H1 (cell line): ENCODE results near the gene INPP4A. TPM values are rescaled to one million over a fixed set of nuclear protein-coding genes. Genes with fewer than 3 reads are reported as not detected.

Experiments
- CTCF ChIA-PET: fragments of 300-600 bp; sonication (Branson Sonifier 250); formaldehyde crosslinking; loops from one replicate; lab custom pipeline; 2021; ENCODE audit not compliant: partially characterized antibody; lab: Charles Lee
- POLR2A ChIA-PET: fragments of 300-600 bp; sonication (Branson Sonifier 250); formaldehyde crosslinking; loops from one replicate; lab custom pipeline; 2021; ENCODE audit warnings: inconsistent platforms; ENCODE audit not compliant: partially characterized antibody; lab: Charles Lee
- DNase-seq, 2 experiments: peaks; one replicate each; pipeline versions ENCODE4 v3.0.0 to v3.0.0-alpha.2; 2010 to 2022; ENCODE audit warnings: low spot score in 2 of 2, low read depth in 1 of 2, mixed read lengths in 1 of 2
- FAIRE-seq: peaks from 2 replicates; lab custom pipeline; 2011; peaks lifted over from hg19 to GRCh38; lab: Jason Lieb, UNC
- H2AFZ ChIP-seq: 2 replicates; pipeline ENCODE4 v1.8.1; 2012; ENCODE audit warnings: low read length, inconsistent platforms
- H2AK5ac ChIP-seq: 2 replicates; pipeline ENCODE4 v1.6.1; 2013; ENCODE audit warnings: low read depth, low read length
- H2BK120ac ChIP-seq: replicated peaks from 2 replicates; pipeline ENCODE3; 2013; ENCODE audit warnings: low read depth, low read length, inconsistent platforms
- H2BK12ac ChIP-seq: 2 replicates; pipeline ENCODE4 v1.6.1; 2013; ENCODE audit warnings: low read depth, low read length
- H2BK15ac ChIP-seq: 2 replicates; pipeline ENCODE4 v1.6.1; 2013; ENCODE audit warnings: low read length
- H2BK20ac ChIP-seq: 2 replicates; pipeline ENCODE4 v1.6.1; 2013; ENCODE audit warnings: low read length
- H2BK5ac ChIP-seq: 2 replicates; pipeline ENCODE4 v1.6.1; 2013; ENCODE audit warnings: low read depth, low read length
- H3K14ac ChIP-seq: 2 replicates; pipeline ENCODE4 v1.6.1; 2013; ENCODE audit warnings: inconsistent platforms; ENCODE audit not compliant: insufficient read length
- H3K18ac ChIP-seq: 2 replicates; pipeline ENCODE4 v1.6.1; 2013; ENCODE audit warnings: low read length; ENCODE audit errors: extremely low read depth
- H3K23ac ChIP-seq: 2 replicates; pipeline ENCODE4 v1.6.1; 2013; ENCODE audit warnings: inconsistent platforms; ENCODE audit not compliant: insufficient read length
- H3K23me2 ChIP-seq: 2 replicates; pipeline ENCODE4 v1.6.1; 2013; ENCODE audit warnings: low read depth, low read length
- H3K27ac ChIP-seq: 2 replicates; pipeline ENCODE4 v1.6.1; 2011; ENCODE audit warnings: low read depth, low read length, inconsistent platforms
- H3K27me3 ChIP-seq, 4 experiments: replicated peaks in 1 of 4; 1 replicate in 1 of 4; 2 replicates in 3 of 4; pipeline versions ENCODE4 v1.6.1 to v1.8.1; 2011 to 2013; ENCODE audit warnings: low read length in 3 of 4, mild to moderate bottlenecking in 3 of 4, inconsistent platforms in 2 of 4, mixed read lengths in 2 of 4, moderate library complexity in 1 of 4; ENCODE audit not compliant: control insufficient read depth in 3 of 4, insufficient read depth in 3 of 4; ENCODE audit errors: extremely low read depth in 1 of 4
- H3K36me3 ChIP-seq, 4 experiments: 2 replicates each; pipeline versions ENCODE4 v1.6.1 to v1.8.1; 2011 to 2013; ENCODE audit warnings: mild to moderate bottlenecking in 4 of 4, low read length in 3 of 4, moderate library complexity in 2 of 4, control low read depth in 1 of 4, inconsistent platforms in 1 of 4; ENCODE audit not compliant: insufficient read depth in 4 of 4, control insufficient read depth in 2 of 4
- H3K4ac ChIP-seq: replicated peaks from 2 replicates; pipeline ENCODE3; 2013; ENCODE audit warnings: low read length, low read depth, mixed read lengths, inconsistent platforms; ENCODE audit not compliant: insufficient read length
- H3K4me1 ChIP-seq, 4 experiments: replicated peaks in 1 of 4; 1 replicate in 1 of 4; 2 replicates in 3 of 4; pipeline versions ENCODE4 v1.6.1 to v1.8.1; 2011 to 2013; ENCODE audit warnings: low read length in 3 of 4, inconsistent platforms in 2 of 4, mixed read lengths in 1 of 4; ENCODE audit not compliant: insufficient read depth in 4 of 4, control insufficient read depth in 3 of 4
- H3K4me2 ChIP-seq, 2 experiments: 2 replicates each; pipeline versions ENCODE4 v1.6.1 to v1.8.1; 2011 to 2013; ENCODE audit warnings: low read depth in 2 of 2, low read length in 2 of 2, control low read depth in 1 of 2, inconsistent platforms in 1 of 2, mild to moderate bottlenecking in 1 of 2; ENCODE audit not compliant: insufficient read depth in 1 of 2
- H3K4me3 ChIP-seq, 4 experiments: fragments of 200-600, 300-600 bp in 1 of 4; sonication (generic), shearing (Covaris generic), sonication (Bioruptor Twin) in 1 of 4; 2 replicates each; pipeline versions ENCODE4 v1.5.1 to v1.8.1; 2011 to 2016; ENCODE audit warnings: low read length in 4 of 4, low read depth in 3 of 4, control low read depth in 2 of 4, inconsistent platforms in 2 of 4, mild to moderate bottlenecking in 2 of 4, mixed read lengths in 1 of 4, moderate library complexity in 1 of 4; ENCODE audit not compliant: insufficient read depth in 2 of 4; ENCODE audit errors: extremely low read depth in 1 of 4
- H3K56ac ChIP-seq: replicated peaks from 2 replicates; pipeline ENCODE3; 2013; ENCODE audit warnings: low read depth, mild to moderate bottlenecking, mixed read lengths, low read length, inconsistent platforms; ENCODE audit not compliant: insufficient read length
- H3K79me1 ChIP-seq: 2 replicates; pipeline ENCODE4 v1.6.1; 2013; ENCODE audit warnings: low read depth, low read length, control low read depth
- H3K79me2 ChIP-seq, 2 experiments: 2 replicates each; pipeline versions ENCODE4 v1.6.1 to v1.8.1; 2012 to 2013; ENCODE audit warnings: low read length in 2 of 2, mild to moderate bottlenecking in 2 of 2, inconsistent platforms in 1 of 2; ENCODE audit not compliant: insufficient read depth in 2 of 2, control insufficient read depth in 1 of 2
- H3K9ac ChIP-seq, 4 experiments: replicated peaks in 1 of 4; 1 replicate in 1 of 4; 2 replicates in 3 of 4; pipeline versions ENCODE4 v1.6.1 to v1.8.1; 2011 to 2013; ENCODE audit warnings: low read depth in 3 of 4, low read length in 3 of 4, control low read depth in 2 of 4, mild to moderate bottlenecking in 2 of 4, moderate library complexity in 2 of 4, inconsistent platforms in 1 of 4; ENCODE audit errors: extremely low read depth in 1 of 4
- H3K9me3 ChIP-seq, 2 experiments: 2 replicates each; pipeline versions ENCODE4 v1.6.1 to v1.8.1; 2012 to 2013; ENCODE audit warnings: mild to moderate bottlenecking in 2 of 2, moderate library complexity in 2 of 2, control low read depth in 1 of 2, inconsistent platforms in 1 of 2, low read depth in 1 of 2, low read length in 1 of 2, mixed read lengths in 1 of 2; ENCODE audit not compliant: insufficient read depth in 2 of 2
- H4K20me1 ChIP-seq, 2 experiments: replicated peaks in 1 of 2; 2 replicates each; pipeline versions ENCODE3 to v1.8.1; 2011 to 2013; ENCODE audit warnings: inconsistent platforms in 2 of 2, low read length in 2 of 2, mild to moderate bottlenecking in 1 of 2; ENCODE audit not compliant: insufficient read depth in 2 of 2, control insufficient read depth in 1 of 2
- H4K5ac ChIP-seq: 2 replicates; pipeline ENCODE4 v1.6.1; 2013; ENCODE audit warnings: low read length, low read depth, mixed read lengths, inconsistent platforms; ENCODE audit not compliant: insufficient read length
- H4K8ac ChIP-seq: 2 replicates; pipeline ENCODE4 v1.8.0; 2013; ENCODE audit warnings: mild to moderate bottlenecking, moderate library complexity, low read length, inconsistent platforms; ENCODE audit not compliant: insufficient read depth; ENCODE audit errors: extremely low read depth
- H4K91ac ChIP-seq: replicated peaks from 2 replicates; pipeline ENCODE3; 2013; ENCODE audit warnings: low read length, mixed read lengths, inconsistent platforms; ENCODE audit not compliant: insufficient read length
- BCL11A ChIP-seq, 2 experiments: IDR thresholded peaks; one replicate each; pipeline ENCODE4 v1.6.1; 2011; ENCODE audit warnings: low read depth in 2 of 2, low read length in 2 of 2, mild to moderate bottlenecking in 2 of 2
- CBX5 ChIP-seq: fragments of 300-800, 300-1000 bp; sonication (generic); IDR thresholded peaks from 2 replicates; pipeline ENCODE4 v1.7.1; 2016; ENCODE audit warnings: antibody characterized with exemption, low read length, low read depth
- CREB1 ChIP-seq: IDR thresholded peaks from 2 replicates; pipeline ENCODE4 v1.6.1; 2012; ENCODE audit warnings: inconsistent platforms
- CTBP2 ChIP-seq: IDR thresholded peaks from 2 replicates; pipeline ENCODE4 v1.7.0; 2011; ENCODE audit warnings: borderline replicate concordance, mild to moderate bottlenecking, moderate library complexity, mixed read lengths, low read length; ENCODE audit not compliant: insufficient read depth, insufficient read length
- EZH2 ChIP-seq: fragments of 200-600 bp; sonication (generic); IDR thresholded peaks from 2 replicates; pipeline ENCODE4 v1.7.1; 2012; ENCODE audit warnings: low read depth, mild to moderate bottlenecking, moderate library complexity, low read length, inconsistent platforms; ENCODE audit not compliant: severe bottlenecking
- GTF2F1 ChIP-seq: IDR thresholded peaks from 2 replicates; pipeline ENCODE4 v1.6.1; 2012; ENCODE audit warnings: low read depth, low read length, improper control_type of control experiment, borderline replicate concordance
- HDAC2 ChIP-seq, 2 experiments: fragments of 300-600 bp in 1 of 2; sonication (generic) in 1 of 2; IDR thresholded peaks; 2 replicates each; pipeline ENCODE4 v1.6.1; 2011 to 2012; ENCODE audit warnings: low read depth in 2 of 2, low read length in 2 of 2, mild to moderate bottlenecking in 2 of 2, moderate library complexity in 2 of 2, borderline replicate concordance in 1 of 2, inconsistent platforms in 1 of 2
- JUND ChIP-seq: IDR thresholded peaks from 2 replicates; pipeline ENCODE4 v1.6.1; 2011; ENCODE audit warnings: mild to moderate bottlenecking, improper control_type of control experiment, low read length
- RFX5 ChIP-seq: IDR thresholded peaks from 2 replicates; pipeline ENCODE4 v1.6.1; 2011; ENCODE audit warnings: low read depth, low read length, improper control_type of control experiment, borderline replicate concordance
- SP4 ChIP-seq: IDR thresholded peaks from 2 replicates; pipeline ENCODE4 v1.6.1; 2012; ENCODE audit warnings: low read length, inconsistent platforms
- SUZ12 ChIP-seq: fragments of 200-600 bp; sonication (generic); IDR thresholded peaks from 2 replicates; pipeline ENCODE4 v1.6.1; 2012; ENCODE audit warnings: mild to moderate bottlenecking, inconsistent platforms, low read length, moderate library complexity, mixed read lengths
- TEAD4 ChIP-seq: IDR thresholded peaks from 2 replicates; pipeline ENCODE4 v1.6.1; 2012; ENCODE audit warnings: low read depth, low read length, inconsistent platforms, mixed read lengths
- WGBS, 2 experiments: shearing (Covaris generic) in 1 of 2; methylation state at CpG; one replicate each; pipeline versions ENCODE4 v1.1.6 to v1.1.7; 2013 to 2015; ENCODE audit warnings: low lambda C conversion rate in 2 of 2, mixed read lengths in 2 of 2, inconsistent platforms in 1 of 2, low coverage in 1 of 2, missing lambda C conversion rate in 1 of 2; ENCODE audit not compliant: insufficient replicate concordance in 2 of 2, insufficient coverage in 1 of 2, insufficient read length in 1 of 2; ENCODE audit errors: extremely low coverage in 1 of 2, missing lambda C conversion rate in 1 of 2; 5-methylcytosine and 5-hydroxymethylcytosine counted together
- polyA plus RNA-seq, 7 experiments: library from polyadenylated mRNA; depleted of rRNA in 3 of 7; stranded (reverse) in 5 of 7; unstranded in 2 of 7; fragments of >200 nt in 5 of 7; fragments of 200-250 nt in 2 of 7; gene quantifications; 1 replicate in 5 of 7; 2 replicates in 1 of 7; 4 replicates in 1 of 7; pipeline versions ENCODE4 v1.2.1 to v1.2.3, GENCODE V29; 2011 to 2013; ENCODE audit warnings: missing spikeins in 2 of 7, mixed read lengths in 2 of 7
- total RNA-seq: library from RNA; stranded (reverse); fragmentation: NEBNext Ultra II Directional; extraction: Animal tissue kit (Norgen Biotek cat#: 25700); gene quantifications from 2 replicates; pipeline ENCODE4 v1.2.1, GENCODE V29; 2021
- TF ChIP-seq, protein P1 (sequence below): IDR thresholded peaks from 2 replicates; pipeline ENCODE4 v1.6.1; 2011; ENCODE audit warnings: low read length, improper control_type of control experiment

Gene INPP4A
- total and polyA plus RNA-seq, 2 of the 8 experiments (the other 6 are each of a cell fraction or from before 2014, with no cell fraction given), result 25.6 to 34.3 TPM

DNA sequence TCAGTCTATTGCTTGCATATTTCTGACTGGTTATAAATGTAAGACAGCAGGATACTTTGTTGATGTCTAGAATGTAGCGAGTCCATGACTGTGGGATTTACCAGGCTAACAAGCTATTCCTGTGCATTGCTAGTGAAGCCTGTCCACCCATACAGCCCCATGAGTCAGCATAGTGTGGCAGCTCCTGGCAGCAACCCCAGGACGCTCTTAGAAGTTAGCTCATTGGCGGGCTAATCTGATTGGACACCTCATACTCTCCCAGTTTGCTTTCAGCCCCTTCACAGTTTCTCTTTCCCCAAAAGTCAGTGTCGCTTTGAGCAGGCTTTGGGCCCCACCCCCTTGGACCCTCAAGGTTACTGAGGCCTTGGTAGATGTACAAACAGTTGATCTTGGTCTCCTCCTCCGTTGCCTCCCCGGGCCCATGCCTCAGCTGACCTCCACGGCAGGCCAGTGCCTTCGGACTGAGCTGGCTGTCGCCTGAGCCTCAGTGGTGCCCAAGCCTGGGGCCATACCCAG is 115.7 kb downstream of the INPP4A start:
- Histone ChIP-seq H2BK120ac (no peak overlapping the region), H3K4ac (no peak overlapping the region), H2BK15ac (no peak overlapping the region), H3K23ac (no peak overlapping the region), H3K36me3 (peaks cover 7 to 43% (median 31%) of the 10 kb centered on the region in 4 experiments; a peak in 7 of 8 replicates), H3K79me1 (no peaks in the 10 kb centered on the region), H3K56ac (no peak overlapping the region), H3K9ac (no peak overlapping the region), H4K91ac (no peak overlapping the region), H3K23me2 (no peaks in the 10 kb centered on the region), H3K27me3 (no peaks in the 10 kb centered on the region), H3K18ac (no peak overlapping the region), H3K79me2 (no peaks in the 10 kb centered on the region), H3K27ac (no peak overlapping the region), H3K14ac (no peak overlapping the region), H3K4me2 (no peak overlapping the region), H2BK5ac (no peak overlapping the region), H2BK20ac (no peak overlapping the region), H2AFZ (no peak overlapping the region), H3K4me3 (no peak overlapping the region), H3K4me1 (no peaks in the 10 kb centered on the region), H4K20me1 (peaks cover 0 to 4% of the 10 kb centered on the region in 2 experiments), H3K9me3 (no peaks in the 10 kb centered on the region), H4K8ac (no peak overlapping the region), H2AK5ac (no peak overlapping the region), H2BK12ac (no peak overlapping the region), H4K5ac (no peak overlapping the region)
- FAIRE-seq (no peak), DNase-seq (no peak)
- ChIA-PET POLR2A (no interaction called here), CTCF (interaction anchor here (1.8 kb wide), 1 partner anchor 9 kb away, joined by 10 read pairs; no protein-coding TSS in a partner anchor)
- 85% methylated on average over 9 of the region's 9 CpGs; no CpG with 5 or more reads in 1 of the 2 experiments for WGBS, 2 experiments
- TF ChIP-seq, protein P1, sequence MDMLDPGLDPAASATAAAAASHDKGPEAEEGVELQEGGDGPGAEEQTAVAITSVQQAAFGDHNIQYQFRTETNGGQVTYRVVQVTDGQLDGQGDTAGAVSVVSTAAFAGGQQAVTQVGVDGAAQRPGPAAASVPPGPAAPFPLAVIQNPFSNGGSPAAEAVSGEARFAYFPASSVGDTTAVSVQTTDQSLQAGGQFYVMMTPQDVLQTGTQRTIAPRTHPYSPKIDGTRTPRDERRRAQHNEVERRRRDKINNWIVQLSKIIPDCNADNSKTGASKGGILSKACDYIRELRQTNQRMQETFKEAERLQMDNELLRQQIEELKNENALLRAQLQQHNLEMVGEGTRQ, result no peak
- no peak for TF ChIP-seq CTBP2
- TF ChIP-seq RFX5, result no peak
- TF ChIP-seq CBX5, result no peak
- TF ChIP-seq HDAC2 (IDR thresholded peaks at IDR 0.05; ENCODE audit: borderline replicate concordance in 1 of 2, low read depth in 2 of 2, low read length in 2 of 2), result no peak
- TF ChIP-seq CREB1, result no peak
- TF ChIP-seq GTF2F1, result no peak
- no peak for TF ChIP-seq EZH2
- no peak for TF ChIP-seq SP4
- no peak for TF ChIP-seq TEAD4
- TF ChIP-seq BCL11A (IDR thresholded peaks at IDR 0.05; ENCODE audit: low read depth in 2 of 2, low read length in 2 of 2), result no peak
- TF ChIP-seq JUND, result no peak
- TF ChIP-seq SUZ12, result no peak
